AG04449 (cell line): ENCODE measurements around the gene XYLT1.
A peak's percentile ranks its signal among the peaks of the same experiment; 100 is the strongest.
"Not testable (repeated sequence)": the region's sequence is repeated elsewhere in the genome, so short reads cannot be mapped to it uniquely, and the experiment has no call there.

Experiments
- CTCF ChIA-PET: fragments of 350-600 bp; formaldehyde crosslinking; extraction: SDS; loops from one replicate; lab custom pipeline; 2021; ENCODE audit warnings: antibody characterized with exemption; lab: Yijun Ruan, JAX
- POLR2A ChIA-PET: fragments of 400-600, 350-600 bp; formaldehyde crosslinking; extraction: SDS; loops from one replicate; lab custom pipeline; 2020; ENCODE audit warnings: antibody characterized with exemption, inconsistent platforms; lab: Yijun Ruan, JAX
- DNase-seq: peaks from one replicate; pipeline ENCODE4 v3.0.0-alpha.2; 2010; ENCODE audit warnings: low read depth, low spot score
- H3K4me3 ChIP-seq: 2 replicates; pipeline ENCODE4 v1.5.1; 2011; ENCODE audit warnings: low read depth, mild to moderate bottlenecking, control low read depth, low read length
- CTCF ChIP-seq: IDR thresholded peaks from one replicate; pipeline ENCODE4 v1.5.1; 2011; ENCODE audit warnings: mild to moderate bottlenecking, moderate library complexity, low read length, control low read depth, inconsistent platforms; ENCODE audit not compliant: insufficient read depth; ENCODE audit errors: missing control alignments

XYLT1 gene

DNA sequence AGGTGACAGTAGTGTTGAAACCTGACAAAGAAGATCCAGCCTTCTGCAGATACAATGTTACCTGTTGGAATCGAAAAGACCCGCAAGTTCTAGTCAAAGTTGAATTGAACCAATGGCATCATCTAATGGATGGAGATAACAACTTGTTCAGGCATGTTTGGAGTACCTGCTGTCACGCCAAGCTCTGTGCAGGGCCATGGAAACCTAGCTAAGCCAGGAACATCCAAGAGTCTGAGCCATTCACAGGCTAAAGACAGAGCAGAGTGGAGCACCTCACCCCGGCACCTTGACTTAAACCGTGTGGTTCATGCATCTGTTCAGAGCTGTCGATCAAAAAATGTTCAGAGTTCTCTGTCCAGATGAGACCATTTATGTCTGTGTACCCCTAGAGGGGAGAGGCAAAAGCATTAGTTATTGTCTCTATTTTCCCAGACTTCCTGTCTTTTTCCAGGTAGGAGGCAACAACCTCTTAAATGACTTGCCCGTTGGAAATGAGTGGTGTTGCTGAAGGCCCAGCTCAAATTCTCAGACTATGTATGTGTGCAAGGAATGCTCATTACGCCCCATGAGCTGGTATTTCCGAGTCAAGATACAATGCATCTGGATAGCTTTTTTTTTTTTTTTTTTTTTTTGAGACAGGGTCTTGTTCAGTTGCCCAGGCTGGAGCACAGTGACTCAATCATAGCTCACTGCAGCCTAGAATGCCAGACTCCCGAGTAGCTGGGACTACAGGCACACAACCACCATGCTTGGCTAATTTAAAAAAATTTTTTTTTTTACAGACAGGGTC is 44.9 kb upstream of the XYLT1 start:
- no peak for TF ChIP-seq CTCF
- POLR2A ChIA-PET: interaction anchor here (0.7 to 1.1 kb wide), 3 partner anchors 18 to 45 kb away, joined by 3 to 7 read pairs (median 5); partner anchors contain the start of gene XYLT1

GRCh38 chr16:17512636-17513220 is 42.0 kb upstream of the XYLT1 start:
- peak; percentile 69 for DNase-seq
- ChIA-PET CTCF (interaction anchor here (1.4 to 4.6 kb wide), 6 partner anchors 9 to 67 kb away, joined by 5 to 24 read pairs (median 8); no protein-coding TSS in a partner anchor), POLR2A (interaction anchor here (1.4 to 1.7 kb wide), 2 partner anchors 14 to 15 kb away, joined by 3 to 4 read pairs; no protein-coding TSS in a partner anchor)
- no peak for TF ChIP-seq CTCF
- no peak overlapping the region for H3K4me3 ChIP-seq

More for the DNA sequence above, 44.9 kb upstream of the XYLT1 start:
- CTCF ChIA-PET: interaction anchor here (0.6 to 4.6 kb wide), 7 partner anchors 37 to 64 kb away, joined by 3 to 24 read pairs (median 3); no protein-coding TSS in a partner anchor
- peak; percentile 85 for DNase-seq
- H3K4me3 ChIP-seq: no peak overlapping the region

DNA sequence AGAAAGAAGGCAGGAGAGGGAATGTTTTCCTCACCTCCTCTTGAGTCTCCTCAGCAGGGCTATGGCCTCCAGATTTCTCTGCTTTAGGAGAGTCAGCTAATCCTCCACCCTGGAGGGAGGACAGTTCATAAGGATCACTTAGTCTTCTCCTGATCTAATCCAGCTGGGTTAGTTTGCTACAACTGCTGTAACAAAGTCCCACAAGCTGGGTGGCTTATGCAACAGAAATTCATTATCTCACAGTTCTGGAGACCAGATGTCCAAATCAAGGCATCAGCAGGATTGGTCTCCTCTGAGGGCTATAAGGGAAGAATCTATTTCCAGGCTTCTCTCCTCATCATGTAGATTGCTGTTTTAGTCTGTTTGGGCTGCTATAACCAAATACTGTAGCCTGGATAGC is 40.6 kb upstream of the XYLT1 start:
- no peak overlapping the region for H3K4me3 ChIP-seq
- no peak for TF ChIP-seq CTCF
- ChIA-PET POLR2A (interaction anchor here (0.7 to 1.1 kb wide), 3 partner anchors 40 to 326 kb away, joined by 3 read pairs; no protein-coding TSS in a partner anchor), CTCF (interaction anchor here (1.3 to 3.9 kb wide), 4 partner anchors 10 to 45 kb away, joined by 3 to 19 read pairs (median 6); no protein-coding TSS in a partner anchor)
- peak; percentile 73 for DNase-seq

DNA sequence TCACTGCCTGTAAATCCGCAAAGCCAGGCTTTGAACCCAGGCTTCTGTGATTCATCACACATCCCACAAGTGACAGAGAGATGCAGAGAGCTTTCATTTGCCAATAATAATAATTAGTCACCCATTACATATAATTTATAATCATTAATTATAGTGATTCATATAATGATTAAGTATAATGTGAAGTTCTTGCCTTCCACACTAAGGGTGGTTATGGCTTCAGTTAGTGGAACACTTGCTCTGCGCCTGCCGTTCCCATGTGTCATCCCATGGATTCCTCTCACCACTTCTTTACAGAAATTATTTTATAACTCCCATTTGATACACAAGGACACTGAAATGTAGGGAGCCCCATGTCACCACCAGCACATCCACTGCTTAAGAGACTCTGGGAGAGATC is 39.8 kb upstream of the XYLT1 start:
- TF ChIP-seq CTCF: no peak
- ChIA-PET POLR2A (interaction anchor here (1.1 kb wide), 1 partner anchor 39 kb away, joined by 3 read pairs; no protein-coding TSS in a partner anchor), CTCF (interaction anchor here (1.2 to 3.9 kb wide), 3 partner anchors 14 to 46 kb away, joined by 3 to 19 read pairs (median 6); no protein-coding TSS in a partner anchor)
- DNase-seq: peak; percentile 31
- no peak overlapping the region for H3K4me3 ChIP-seq

- no peak for TF ChIP-seq CTCF
- DNase-seq: no peak
- POLR2A ChIA-PET: no interaction called here
- no peak overlapping the region for H3K4me3 ChIP-seq
- CTCF ChIA-PET: interaction anchor here (3.9 kb wide), 1 partner anchor 48 kb away, joined by 19 read pairs; no protein-coding TSS in a partner anchor
Measured at GRCh38 chr16:17509194-17509593, 38.4 kb upstream of the XYLT1 start.

DNA sequence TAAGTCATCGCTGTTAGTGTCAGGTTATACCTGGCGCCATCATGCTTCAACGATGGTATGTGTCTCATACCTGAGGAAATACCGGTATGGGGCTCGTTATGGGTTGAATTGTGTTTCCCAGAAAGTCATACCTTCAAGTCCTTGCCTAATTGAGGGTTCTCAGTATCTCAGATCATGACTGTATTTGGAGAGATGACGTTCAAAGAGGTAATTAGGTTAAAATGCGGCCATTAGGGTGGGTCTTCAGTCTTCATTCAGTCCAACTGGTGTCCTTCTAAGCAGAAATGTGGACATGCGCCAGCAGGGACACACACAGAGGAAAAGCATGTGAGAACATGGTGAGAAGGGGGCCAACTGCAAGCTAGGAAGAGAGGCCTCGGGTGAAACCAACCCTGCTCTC is 37.5 kb upstream of the XYLT1 start:
- TF ChIP-seq CTCF: no peak
- CTCF ChIA-PET: interaction anchor here (1.2 to 2.0 kb wide), 2 partner anchors 10 to 32 kb away, joined by 4 to 5 read pairs; no protein-coding TSS in a partner anchor
- POLR2A ChIA-PET: no interaction called here

DNA sequence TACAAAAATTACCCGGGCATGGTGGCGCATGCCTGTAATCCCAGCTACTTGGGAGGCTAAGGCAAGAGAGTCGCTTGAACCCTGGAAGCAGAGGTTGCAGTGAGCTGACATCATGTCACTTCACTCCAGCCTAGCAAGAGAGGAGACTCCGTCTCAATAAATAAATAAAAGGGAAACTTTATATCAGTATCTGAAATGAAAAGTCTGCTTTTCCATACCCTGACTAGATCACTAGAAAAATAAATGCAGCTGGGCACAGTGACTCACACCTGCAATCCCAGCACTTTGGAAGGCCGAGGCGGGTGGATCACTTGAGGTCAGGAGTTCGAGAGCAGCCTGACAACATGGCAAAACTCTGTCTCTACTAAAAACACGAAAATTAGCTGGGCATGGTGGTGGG is 36.8 kb upstream of the XYLT1 start:
- H3K4me3 ChIP-seq, POLR2A ChIA-PET, DNase-seq: not testable (repeated sequence)
- CTCF ChIA-PET: interaction anchor here (1.2 to 2.0 kb wide), 2 partner anchors 9 to 31 kb away, joined by 4 to 5 read pairs; no protein-coding TSS in a partner anchor

More for the DNA sequence above, 37.5 kb upstream of the XYLT1 start:
- no peak for DNase-seq
- no peak overlapping the region for H3K4me3 ChIP-seq

DNA sequence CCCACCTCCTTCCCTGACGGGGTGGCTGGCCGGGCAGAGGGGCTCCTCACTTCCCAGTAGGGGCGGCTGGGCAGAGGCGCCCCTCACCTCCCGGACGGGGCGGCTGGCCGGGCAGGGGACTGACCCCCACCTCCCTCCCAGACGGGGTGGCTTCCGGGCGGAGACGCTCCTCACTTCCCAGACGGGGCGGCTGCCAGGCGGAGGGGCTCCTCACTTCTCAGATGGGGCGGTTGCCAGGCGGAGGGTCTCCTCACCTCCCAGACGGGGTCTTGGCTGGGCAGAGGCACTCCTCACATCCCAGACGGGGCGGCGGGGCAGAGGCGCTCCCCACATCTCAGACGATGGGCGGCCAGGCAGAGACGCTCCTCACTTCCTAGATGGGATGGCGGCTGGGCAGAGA is 35.1 kb upstream of the XYLT1 start:
- POLR2A ChIA-PET, H3K4me3 ChIP-seq, CTCF ChIA-PET, DNase-seq: not testable (repeated sequence)
